Measurements from ENCODE around the gene EYS.

Gene EYS

DNA sequence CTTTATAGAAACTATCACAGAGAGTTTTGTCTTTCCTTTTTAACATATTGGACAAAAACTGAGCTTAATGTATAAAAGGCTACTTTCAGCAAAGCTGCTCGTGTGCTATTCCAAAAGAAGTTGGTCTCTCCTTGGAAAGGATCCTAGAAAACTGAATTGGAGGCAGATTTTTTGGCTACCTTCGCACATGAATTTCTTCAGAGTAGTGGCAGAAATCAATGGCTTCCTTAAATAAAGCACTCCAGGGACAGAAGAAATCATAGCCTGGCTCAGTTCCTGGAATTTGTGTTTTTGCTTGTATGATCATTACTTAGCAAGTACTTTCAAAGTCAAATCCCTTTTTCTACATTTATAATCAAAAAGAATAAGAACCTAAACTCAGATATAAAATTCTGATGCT lies 1291.1 kb downstream of the EYS start:
- no peak for DNase-seq (ENCODE audit: low read depth)
- no peak for TF ChIP-seq CTCF (IDR thresholded peaks at IDR 0.05; ENCODE audit: insufficient read depth, low read depth, low read length, missing control alignments)
- H3K4me3 ChIP-seq (ENCODE audit: low read length): no peak overlapping the region

DNA sequence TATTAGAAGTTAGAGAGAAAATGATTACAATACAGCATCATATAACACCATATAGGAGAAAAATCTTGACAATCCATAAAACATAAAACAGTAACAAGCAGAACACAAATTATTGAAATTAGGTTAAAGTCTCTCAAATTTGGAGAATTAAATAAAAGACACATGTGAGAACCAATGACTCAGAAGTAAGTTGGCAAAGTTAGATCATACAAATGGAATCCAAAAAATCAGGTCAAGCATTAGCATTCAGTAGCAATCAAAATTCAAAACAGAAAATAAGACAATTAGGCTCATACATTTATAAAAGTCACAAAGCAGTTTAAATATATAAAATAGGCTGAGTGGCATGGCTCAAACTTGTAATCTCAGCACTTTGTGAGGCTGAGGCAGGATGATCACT lies 1295.8 kb downstream of the EYS start:
- no peak for TF ChIP-seq CTCF (IDR thresholded peaks at IDR 0.05; ENCODE audit: insufficient read depth, low read depth, low read length, missing control alignments)
- no peak overlapping the region for H3K4me3 ChIP-seq (ENCODE audit: low read length)
- DNase-seq (ENCODE audit: low read depth): peak; percentile 15

- H3K4me3 ChIP-seq (ENCODE audit: low read length): no peak overlapping the region
- no peak for DNase-seq (ENCODE audit: low read depth)
- TF ChIP-seq CTCF (IDR thresholded peaks at IDR 0.05; ENCODE audit: insufficient read depth, low read depth, low read length, missing control alignments): no peak
Measured at GRCh38 chr6:64409948-64410347, 1297.1 kb downstream of the EYS start.

DNA sequence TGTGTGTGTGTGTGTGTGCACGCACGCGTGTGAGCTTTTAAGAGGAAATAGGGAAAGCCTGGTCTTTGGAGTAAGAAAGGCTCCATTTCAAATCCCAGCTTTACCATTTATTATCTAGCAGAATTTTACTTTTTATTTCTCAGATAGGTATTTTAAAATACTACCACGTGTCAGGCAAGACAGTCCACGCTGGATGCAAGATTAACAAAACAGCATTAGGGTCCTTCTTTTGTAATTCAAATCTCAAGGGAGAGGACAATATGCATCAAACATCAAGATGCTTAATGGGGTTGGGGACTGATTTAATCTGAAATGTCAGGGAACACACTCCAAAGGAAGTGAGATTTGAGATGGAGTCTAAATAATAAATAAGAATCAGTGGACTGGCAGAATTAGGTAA lies 1302.6 kb downstream of the EYS start:
- H3K4me3 ChIP-seq (ENCODE audit: low read length): no peak overlapping the region
- no peak for TF ChIP-seq CTCF (IDR thresholded peaks at IDR 0.05; ENCODE audit: insufficient read depth, low read depth, low read length, missing control alignments)
- no peak for DNase-seq (ENCODE audit: low read depth)

DNA sequence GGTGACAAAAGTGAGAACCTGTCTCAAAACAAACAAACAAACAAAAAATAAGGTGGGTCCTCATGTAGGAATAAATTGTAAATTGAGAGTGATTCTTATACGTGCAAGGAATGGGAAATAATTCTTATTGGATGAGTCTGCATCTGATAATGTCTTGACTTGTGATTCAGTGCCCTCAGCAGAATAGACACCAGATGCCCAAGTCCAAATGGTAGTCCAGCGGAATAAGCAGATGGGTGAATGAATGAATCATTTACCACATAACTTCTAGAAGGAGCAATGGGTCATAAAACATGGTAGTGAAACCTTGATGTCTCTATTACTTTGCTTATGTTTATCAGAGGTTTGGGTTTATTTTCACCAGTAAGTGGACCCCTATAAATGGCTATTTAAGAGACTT lies 1323.7 kb downstream of the EYS start:
- H3K4me3 ChIP-seq (ENCODE audit: low read length): no peak overlapping the region
- TF ChIP-seq CTCF (IDR thresholded peaks at IDR 0.05; ENCODE audit: insufficient read depth, low read depth, low read length, missing control alignments): no peak
- DNase-seq (ENCODE audit: low read depth): peak; percentile 4

- TF ChIP-seq CTCF (IDR thresholded peaks at IDR 0.05; ENCODE audit: insufficient read depth, low read depth, low read length, missing control alignments): no peak
- H3K4me3 ChIP-seq (ENCODE audit: low read length): no peak overlapping the region
- DNase-seq (ENCODE audit: low read depth): no peak
Measured at GRCh38 chr6:64376394-64376793, 1330.6 kb downstream of the EYS start.

- no peak overlapping the region for H3K4me3 ChIP-seq (ENCODE audit: low read length)
- TF ChIP-seq CTCF (IDR thresholded peaks at IDR 0.05; ENCODE audit: insufficient read depth, low read depth, low read length, missing control alignments): no peak
- DNase-seq (ENCODE audit: low read depth): no peak
Measured at GRCh38 chr6:64357430-64357829, 1349.6 kb downstream of the EYS start.
